Posterior cingulate gyrus (tissue), 11 donors: Measurements from ENCODE around the gene MKRN2.
A peak's percentile ranks its signal among the peaks of the same experiment; 100 is the strongest.

ENCODE experiments used
- DNase-seq, 10 donors: peaks; one replicate each; pipeline versions ENCODE4 v3.0.0 to v3.0.0-alpha.2; 2020 to 2021; ENCODE audit warnings: mixed read lengths in 3 of 10
- intact Hi-C: fragments of 100-400 bp; cut with DNase I; formaldehyde crosslinking; loops from one replicate; pipeline ENCODE4 v1.15.1; 2023

The MKRN2 gene

GRCh38 chr3:12549971-12550760 is 6.7 kb upstream of the MKRN2 start:
- intact Hi-C loops = loop anchor here (10.0 kb wide), 1 partner anchor 175 kb away; no protein-coding TSS in a partner anchor
- DNase-seq = no peak

DNA sequence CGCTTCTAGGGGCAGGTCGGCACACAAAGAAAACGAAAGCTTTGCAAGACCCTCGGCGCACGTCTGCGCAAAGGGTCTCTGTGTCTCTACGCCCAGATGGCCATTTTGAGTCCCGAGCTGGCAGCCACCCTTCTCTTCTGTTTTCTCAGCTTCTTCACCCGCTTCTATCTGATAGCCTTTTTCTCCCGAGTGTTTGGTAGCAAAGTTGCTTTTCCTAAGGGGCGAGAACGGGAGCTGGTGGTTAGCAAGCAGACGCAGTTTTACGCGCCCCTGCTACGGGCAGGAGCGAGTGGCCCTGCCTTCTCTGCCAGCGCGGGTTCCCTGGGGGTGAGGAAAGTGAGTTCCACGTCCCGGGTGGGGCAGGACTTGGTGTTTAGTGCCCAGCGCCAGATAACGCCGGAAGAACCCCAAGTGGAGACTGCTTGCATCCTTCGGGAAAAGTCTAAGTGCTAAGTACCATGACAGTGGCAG is 2.9 kb upstream of the MKRN2 start:
- peak in 4 of 10 donors; percentile 13 to 81 (median 16) for DNase-seq
- intact Hi-C loops = loop anchor here (10.0 kb wide), 1 partner anchor 171 kb away; no protein-coding TSS in a partner anchor

- intact Hi-C loops = loop anchor here (2.0 to 10.0 kb wide), 2 partner anchors 72 to 168 kb away; partner anchors contain the start of gene TSEN2
- DNase-seq = no peak
These were observed 585 bp upstream of the MKRN2 start for GRCh38 chr3:12556314-12556689.

DNA sequence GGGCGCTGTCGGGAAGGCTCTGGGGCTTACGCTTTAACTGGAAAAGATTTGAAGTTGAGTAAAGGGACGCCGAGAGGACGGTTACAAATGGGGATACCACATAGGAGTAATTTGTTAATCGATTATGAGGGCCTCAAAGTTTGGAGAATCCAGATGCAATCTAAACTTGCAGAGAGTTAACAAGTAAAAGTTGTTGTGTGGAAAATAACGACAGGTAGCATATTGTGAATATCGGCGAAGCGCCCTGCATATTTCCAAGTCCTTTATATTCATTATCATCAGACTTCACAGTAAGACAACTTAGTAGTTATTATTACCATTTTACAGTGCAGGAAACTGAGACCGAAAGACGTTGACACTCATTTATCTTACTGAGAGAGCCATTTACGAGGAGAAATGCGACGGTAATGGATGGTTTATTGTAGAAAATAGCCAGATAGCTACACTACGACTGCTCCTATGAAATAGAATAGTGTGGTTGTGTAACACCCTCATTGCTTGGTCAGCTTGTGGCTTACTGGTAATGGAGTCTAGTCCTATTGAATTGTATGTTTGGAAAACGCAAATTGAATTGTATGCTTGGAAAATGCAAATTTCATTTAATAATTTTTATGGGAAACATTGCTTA is 700 bp downstream of the MKRN2 start:
- intact Hi-C loops = loop anchor here (1.0 to 10.0 kb wide), 3 partner anchors 73 to 167 kb away; partner anchors contain the start of gene TSEN2
- DNase-seq = no peak

DNA sequence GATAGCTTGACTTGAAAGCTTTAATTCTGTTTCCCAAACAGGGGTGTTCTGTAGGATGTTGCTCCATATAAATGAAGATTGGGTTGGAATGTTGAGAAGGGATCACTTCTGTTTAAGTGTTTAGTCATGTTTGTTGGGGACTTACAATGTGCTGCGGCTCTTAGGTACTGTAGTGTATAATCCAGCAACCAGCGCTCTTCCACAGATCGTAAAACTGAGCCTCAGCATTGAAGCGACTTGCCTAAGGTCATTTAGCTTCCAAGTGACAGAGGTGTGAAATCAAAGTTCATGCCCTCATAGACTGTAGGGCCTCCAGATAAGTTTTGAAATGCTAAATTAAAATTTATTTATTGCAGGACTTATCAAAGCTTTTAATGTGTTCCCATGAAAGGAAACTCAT is 1.8 kb downstream of the MKRN2 start:
- no peak for DNase-seq
- intact Hi-C loops = loop anchor here (10.0 kb wide), 1 partner anchor 166 kb away; no protein-coding TSS in a partner anchor

DNA sequence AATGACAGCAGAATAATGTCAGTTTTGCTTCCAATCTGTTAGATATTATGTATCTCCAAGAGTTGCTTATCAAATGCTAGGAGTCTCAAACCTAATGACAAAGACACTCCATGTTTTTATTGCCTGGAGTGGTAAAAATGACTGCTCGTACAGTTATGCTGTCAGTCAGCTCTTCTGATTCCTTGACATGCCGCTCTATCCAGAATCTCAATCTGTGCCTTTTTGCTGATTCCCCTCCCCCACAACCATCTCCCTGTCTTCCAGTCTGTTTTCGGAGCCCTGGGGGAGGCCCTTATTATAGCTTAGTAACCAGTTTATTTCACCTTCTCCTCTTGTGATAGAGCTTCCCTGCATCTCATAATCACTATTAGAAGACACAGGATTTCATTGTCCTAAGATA is 2.6 kb downstream of the MKRN2 start:
- no peak for DNase-seq
- intact Hi-C loops = loop anchor here (10.0 kb wide), 1 partner anchor 165 kb away; no protein-coding TSS in a partner anchor

- no peak for DNase-seq
- intact Hi-C loops = no loop called here
These were observed 3.8 kb downstream of the MKRN2 start for GRCh38 chr3:12560505-12561190.

DNA sequence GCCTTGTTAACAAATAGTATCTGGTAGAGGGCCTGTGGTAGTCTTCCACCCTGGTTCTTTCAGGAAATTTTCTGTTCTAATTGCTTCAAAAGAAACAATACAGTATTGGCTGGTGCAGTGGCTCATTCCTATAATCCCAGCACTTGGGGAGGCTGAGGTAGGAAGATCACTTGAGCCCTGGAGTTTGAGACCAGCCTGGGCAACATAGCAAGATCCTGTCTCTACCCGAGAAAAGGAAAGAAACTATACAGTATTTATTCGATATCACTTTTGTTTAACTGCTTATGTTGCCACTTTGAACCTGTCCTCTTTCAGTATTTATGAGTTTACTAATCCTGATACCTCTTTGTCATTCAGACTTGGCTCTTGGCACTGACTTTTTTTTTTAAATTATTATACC is 4.5 kb downstream of the MKRN2 start:
- no peak for DNase-seq
- intact Hi-C loops = no loop called here

DNA sequence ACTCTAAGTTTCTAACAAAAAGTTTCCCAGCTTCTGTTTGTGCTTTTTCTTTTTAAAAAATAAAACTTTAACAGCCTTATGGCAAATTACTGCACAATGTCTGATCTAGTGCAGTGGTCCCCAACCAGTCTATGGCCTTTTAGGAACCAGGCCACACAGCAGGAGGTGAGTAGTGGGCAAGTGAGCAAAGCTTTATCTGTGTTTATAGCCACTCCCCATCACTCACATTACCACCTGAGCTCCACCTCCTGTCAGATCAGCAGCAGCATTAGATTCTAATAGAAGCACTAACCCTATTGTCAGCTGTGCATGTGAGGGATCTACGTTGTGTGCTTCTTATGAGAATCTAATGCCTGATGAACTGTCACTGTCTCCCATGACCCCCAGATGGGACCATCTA is 5.6 kb downstream of the MKRN2 start:
- no peak for DNase-seq
- intact Hi-C loops = no loop called here

- no peak for DNase-seq
- intact Hi-C loops = no loop called here
These were observed 10.1 kb downstream of the MKRN2 start for GRCh38 chr3:12566976-12567375.

GRCh38 chr3:12568747-12569146 is 11.9 kb downstream of the MKRN2 start:
- no peak for DNase-seq
- intact Hi-C loops = no loop called here

DNA sequence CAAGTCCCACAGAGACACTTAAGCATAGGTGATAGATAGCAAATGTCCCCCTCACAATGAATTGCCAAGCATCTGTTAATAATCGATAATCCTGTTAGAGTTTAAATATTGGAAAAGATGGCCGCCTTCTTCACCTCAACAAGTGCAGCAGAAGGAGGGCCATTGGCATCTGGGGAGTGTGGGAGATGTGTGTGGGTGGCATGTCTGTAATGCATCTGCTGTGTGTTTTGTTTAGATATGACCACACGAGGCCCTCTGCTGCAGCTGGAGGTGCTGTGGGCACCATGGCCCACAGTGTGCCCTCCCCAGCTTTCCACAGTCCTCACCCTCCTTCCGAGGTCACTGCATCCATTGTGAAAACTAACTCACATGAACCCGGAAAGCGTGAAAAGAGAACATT is 12.9 kb downstream of the MKRN2 start:
- DNase-seq = no peak
- intact Hi-C loops = no loop called here

DNA sequence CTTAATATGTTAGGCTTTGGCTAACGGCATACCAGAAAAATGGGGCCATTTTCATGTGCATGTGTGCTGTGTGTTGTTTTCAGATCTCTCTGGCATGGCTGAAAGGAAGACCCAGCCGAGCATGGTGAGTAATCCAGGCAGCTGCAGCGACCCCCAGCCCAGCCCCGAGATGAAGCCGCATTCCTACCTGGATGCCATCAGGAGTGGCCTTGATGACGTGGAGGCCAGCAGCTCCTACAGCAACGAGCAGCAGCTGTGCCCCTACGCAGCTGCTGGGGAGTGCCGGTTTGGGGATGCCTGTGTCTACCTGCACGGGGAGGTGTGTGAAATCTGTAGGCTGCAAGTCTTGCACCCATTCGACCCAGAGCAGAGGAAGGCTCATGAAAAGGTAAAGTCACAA is 15.1 kb downstream of the MKRN2 start:
- intact Hi-C loops = no loop called here
- no peak for DNase-seq

DNA sequence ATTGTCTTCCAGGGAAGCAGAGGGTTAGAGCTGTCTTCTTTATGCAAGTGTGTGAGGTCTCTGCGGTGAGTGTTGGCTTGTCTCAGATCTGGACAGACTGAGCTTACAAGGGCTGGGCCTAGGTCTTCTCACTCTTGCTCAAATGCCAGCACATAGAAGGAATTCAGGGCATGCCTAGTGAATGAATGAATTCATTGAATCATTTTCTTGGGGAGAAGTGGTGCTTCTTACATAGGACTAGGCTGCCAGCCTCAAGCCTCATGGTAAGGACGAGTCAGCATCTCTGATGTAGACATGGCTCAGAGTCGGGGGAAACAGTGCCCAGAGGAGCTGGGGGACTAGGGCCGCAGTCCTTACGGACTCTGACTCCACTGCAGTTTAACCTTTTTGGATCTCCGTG is 17.2 kb downstream of the MKRN2 start:
- intact Hi-C loops = no loop called here
- DNase-seq = no peak

DNA sequence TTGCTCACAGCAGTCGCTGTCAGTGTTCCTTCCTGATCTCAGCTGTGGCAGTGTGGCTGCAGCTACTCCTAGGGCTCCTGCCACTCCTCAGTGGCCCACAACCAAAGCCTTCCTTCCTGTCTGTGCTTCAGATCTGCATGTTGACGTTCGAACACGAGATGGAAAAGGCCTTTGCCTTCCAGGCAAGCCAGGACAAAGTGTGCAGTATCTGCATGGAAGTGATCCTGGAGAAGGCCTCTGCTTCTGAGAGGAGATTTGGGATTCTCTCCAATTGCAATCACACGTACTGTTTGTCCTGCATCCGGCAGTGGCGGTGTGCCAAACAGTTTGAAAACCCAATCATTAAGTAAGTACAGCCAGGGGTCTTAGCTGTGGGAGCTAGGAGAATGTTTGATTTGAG is 17.8 kb downstream of the MKRN2 start:
- no peak for DNase-seq
- intact Hi-C loops = no loop called here

DNA sequence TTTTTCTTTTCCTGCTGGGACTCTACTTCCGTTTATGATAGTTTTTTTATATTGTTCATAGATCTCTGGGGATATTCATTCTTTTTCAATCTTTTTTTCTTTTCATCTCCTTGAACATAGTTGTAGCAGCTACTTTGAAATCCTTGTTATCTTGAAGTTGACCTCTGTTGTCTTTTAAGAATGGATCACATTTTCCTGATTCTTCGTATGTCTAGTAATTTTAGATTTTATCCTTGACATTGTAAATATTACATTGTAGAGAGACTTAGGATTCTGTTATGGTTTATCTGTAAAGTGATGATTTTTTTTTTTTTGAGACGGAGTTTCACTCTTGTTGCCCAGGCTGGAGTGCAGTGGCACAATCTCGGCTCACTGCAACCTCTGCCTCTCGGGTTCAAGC is 20.5 kb downstream of the MKRN2 start:
- no peak for DNase-seq
- intact Hi-C loops = no loop called here

DNA sequence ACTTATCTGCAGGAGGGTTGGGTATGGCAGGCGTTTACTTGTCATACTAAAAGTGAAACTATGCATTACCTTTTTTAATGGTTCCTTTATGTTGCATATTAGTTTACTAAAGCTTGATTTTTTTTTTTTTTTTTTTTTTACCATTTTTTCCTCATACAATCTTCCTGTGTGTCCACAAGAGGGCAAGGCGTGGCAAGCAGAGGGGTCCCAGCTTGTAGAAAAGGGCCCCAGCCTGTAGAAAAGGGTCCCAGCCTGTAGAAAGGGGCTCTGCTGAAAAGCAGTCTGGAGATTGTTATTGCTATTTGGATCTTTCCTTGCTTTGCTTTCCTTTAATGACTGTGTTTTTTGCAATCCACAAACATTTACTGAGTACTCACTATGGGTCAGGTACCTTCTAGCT is 21.9 kb downstream of the MKRN2 start:
- intact Hi-C loops = no loop called here
- no peak for DNase-seq

DNA sequence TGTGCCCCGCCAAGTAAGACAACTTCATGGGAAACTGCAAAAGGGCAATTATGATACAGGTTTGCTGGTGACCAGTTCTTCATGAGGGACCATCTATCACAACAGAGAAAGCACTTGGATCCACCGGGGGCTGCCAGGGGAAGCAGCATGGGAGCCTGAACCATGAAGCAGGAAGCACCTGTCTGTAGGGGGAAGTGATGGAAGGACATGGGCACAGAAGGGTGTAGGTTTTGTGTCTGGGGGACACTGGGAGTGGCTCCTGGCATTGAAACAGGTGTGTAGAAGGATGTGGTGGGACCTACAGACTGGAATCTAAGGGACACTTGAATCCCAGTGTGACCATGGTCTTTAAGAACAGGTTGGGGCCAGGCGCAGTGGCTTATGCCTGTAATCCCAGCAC is 22.6 kb downstream of the MKRN2 start:
- DNase-seq = no peak
- intact Hi-C loops = no loop called here

DNA sequence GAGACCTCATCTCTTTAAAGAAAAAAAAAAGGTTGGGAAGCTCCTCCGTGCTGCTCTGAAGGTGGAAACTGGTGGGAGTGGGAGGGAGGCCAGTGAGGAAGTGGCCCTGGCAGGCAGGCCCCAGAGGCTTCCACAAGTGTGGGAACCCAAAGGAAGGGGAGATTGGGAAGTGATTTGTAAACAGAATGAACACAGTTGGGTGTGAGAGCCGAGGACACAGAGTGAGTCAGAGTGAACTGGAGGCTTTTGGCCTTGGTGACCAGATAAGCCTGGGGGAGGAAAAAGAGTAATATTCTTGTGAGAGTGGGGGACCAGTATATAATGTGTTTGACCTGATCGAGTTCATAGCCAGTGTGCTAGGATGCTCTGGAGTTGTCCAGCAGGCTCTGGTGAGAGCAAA is 23.0 kb downstream of the MKRN2 start:
- DNase-seq = no peak
- intact Hi-C loops = no loop called here

- no peak for DNase-seq
- intact Hi-C loops = no loop called here
These were observed 25.8 kb downstream of the MKRN2 start for GRCh38 chr3:12582730-12583129.

GRCh38 chr3:12583280-12583679 is 26.4 kb downstream of the MKRN2 start:
- no peak for DNase-seq
- intact Hi-C loops = no loop called here
